ENCODE results near the gene ADAM33.

ADAM33 gene

DNA sequence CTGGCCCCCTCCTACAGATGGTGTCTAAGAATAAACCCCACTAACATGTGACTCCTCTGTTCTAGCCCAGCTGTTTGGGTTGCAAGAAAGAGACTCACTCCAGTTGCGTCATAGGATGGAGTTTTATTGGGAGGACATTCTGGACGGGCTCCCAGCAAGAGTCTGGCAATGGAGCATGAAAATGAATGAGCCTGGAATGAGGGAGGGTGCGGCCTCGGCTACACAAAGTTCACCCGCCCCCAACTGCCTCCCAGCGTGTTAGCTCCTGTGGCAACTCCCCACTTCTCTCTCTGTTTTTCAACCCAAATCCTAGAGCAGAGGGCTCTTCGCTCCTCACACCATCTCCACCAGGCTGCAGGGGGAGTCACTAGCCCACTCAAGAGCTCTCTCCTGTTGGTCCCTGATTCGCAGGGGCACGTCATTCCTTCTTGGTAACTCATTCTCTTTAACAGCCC, 5.1 kb upstream of the ADAM33 start:
- DNase-seq (ENCODE audit: low spot score): no peak

DNA sequence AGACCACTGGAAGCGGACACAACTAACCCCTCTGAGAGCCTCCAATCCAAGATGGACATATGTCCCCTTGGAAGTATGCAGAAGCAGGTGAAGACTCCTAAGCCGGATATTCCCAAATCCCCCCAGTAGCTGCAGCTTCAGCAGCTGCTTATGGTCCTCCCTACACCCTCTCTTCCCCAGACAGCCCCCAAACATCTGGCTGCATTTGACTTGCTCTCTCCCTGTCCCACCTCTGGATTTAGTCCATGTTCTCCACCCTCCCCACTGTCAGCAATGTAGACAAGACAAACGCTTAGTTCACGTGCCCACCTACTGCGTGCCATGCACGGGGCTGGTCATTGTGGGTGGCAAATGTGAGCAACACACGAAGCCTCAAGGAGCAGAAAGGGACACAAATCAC, 4.6 kb upstream of the ADAM33 start:
- no peak for DNase-seq (ENCODE audit: low spot score)

DNA sequence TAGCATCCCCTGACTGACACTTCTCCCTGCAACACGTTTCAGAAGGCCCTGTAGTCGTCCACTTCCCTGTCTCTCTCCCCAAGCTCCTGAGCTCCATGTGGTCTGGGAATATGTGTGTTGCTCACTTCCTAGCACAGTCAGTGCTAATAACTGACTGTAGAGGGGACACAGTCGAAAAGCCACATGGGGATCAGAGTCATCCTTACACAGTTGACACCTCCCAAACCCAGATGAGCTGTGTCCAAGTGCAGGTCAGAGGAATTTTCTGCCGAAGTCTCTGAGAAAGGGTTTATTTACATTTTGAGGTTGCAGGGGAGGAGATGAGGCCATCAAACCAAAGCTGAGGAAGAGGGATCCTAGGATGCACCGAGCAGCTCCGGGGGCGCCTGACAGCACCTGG, 3.5 kb upstream of the ADAM33 start:
- no peak for DNase-seq (ENCODE audit: low spot score)

- DNase-seq (ENCODE audit: low spot score): no peak
Observed at GRCh38 chr20:3681352-3681930, 369 bp downstream of the ADAM33 start.

DNA sequence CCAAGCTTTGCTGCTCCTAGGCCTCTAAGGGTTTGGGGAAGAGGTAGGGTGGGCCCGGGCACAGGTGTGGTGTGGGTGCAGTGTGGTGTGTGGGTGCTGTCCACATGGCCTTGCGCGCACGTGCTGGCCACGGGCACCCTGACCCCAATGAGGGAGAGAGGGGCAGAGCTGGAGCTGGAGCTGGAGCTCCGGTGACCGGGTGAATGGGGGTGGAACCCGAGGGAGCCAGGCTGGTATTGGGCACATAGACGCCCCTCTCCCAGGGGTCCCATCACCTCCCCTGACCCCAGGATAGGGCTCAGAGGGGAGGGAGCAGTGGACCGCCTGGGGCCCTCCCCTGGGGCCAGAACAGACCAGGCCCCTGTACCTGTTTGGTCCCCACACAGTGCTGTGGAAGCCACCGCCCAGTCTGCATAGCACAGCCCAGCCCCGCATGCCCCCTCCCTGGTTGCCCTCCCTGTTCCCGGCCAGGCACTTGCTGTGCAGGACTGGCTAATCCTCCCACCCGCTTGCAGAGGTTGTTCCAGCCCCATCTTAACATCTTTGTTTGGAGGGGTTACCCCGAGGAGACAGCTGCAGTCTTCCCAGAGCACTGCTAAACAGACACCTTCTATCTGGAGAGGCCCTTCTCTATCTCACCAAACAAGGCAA, 984 bp downstream of the ADAM33 start:
- no peak for DNase-seq (ENCODE audit: low spot score)

DNA sequence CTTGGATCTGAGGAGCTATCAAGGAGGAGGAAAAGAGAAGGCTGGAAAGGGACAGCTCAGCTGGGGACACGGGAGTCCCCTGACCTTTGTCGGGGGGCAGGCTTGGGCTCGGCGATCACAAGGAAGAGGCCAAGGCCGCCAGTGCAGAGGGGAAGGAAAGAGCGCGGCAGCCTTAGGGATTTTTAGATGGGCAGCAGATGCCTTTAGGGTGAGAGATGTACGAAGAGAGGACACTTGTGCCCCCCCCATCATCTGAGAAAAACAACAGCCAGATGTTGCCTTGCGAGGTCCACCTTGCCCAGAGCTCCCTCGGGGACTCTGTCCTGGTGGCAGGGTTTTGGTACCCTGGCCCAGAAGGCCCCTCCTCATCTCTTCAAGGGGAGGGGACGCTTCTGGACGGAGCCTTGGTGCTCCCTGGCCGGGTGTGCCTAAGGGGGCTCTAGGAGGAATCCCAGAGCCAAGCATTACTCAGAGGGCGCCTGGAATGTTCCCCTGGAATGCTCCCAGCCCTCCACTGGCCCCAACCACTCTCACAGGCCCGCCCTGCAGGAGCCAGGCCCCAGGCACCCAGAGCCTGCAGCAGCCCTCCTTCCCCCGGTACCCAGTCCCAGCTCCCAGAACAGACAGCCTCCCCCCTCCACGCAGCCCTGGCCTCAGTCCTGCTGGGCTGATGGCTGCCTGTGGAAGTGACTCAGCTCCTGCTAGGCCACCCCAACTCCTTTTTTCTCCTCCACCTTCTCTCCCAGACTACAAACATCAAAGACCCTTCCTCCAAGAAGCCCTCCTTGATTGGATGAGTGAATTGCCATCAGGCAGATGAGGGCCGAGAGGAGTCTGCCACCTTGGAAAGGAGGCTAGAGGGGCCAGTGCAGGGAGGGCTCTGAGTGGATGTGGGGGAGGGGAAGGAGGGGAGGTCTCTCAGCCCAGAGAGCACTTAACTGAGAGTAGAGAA, 1.8 kb downstream of the ADAM33 start:
- DNase-seq (ENCODE audit: low spot score): no peak

GRCh38 chr20:3678856-3679720, 2.7 kb downstream of the ADAM33 start:
- no peak for DNase-seq (ENCODE audit: low spot score)

DNA sequence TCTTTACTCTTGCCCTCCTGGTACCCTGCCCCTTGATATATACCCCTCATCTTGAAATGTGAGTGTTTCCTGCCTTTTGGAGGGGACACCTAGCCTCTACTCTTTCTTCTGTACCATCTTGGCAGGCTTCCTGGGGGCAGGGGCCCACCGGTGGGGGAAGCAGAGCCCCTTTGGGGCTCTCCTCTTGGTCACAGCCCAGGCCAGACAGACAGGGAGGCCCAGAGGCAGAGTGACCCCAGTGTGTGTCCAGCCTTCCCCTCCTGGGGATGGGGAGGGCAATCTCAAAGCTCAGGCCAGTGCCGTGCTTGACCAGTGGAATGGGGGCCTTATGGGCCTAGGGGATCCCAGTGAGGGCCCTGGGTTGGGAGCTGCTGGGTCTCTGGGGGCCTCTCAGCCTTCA, 3.6 kb downstream of the ADAM33 start:
- DNase-seq (ENCODE audit: low spot score): no peak

DNA sequence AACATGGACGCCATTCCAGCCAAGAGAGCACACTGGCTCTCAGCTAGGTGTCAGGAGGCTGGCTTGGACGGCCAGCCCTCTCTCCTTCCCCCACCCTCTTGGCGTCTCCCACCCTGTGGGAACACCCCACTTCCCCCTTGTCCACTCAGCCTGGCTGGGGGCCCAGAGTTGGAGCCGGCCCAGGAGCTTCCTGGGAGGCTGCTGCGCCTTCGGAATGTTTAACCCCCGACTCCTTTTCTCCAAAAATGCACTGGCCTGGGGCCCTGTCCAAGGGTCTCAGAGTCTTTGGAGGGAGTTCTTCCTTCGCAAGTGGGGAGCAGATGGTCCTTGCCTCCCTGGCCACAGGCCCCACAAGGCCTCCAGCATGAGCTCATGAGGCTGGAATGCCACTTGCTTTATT, 4.1 kb downstream of the ADAM33 start:
- no peak for DNase-seq (ENCODE audit: low spot score)

GRCh38 chr20:3674995-3675900, 6.6 kb downstream of the ADAM33 start:
- DNase-seq (ENCODE audit: low spot score): no peak

GRCh38 chr20:3674447-3674846, 7.4 kb downstream of the ADAM33 start:
- no peak for DNase-seq (ENCODE audit: low spot score)

DNA sequence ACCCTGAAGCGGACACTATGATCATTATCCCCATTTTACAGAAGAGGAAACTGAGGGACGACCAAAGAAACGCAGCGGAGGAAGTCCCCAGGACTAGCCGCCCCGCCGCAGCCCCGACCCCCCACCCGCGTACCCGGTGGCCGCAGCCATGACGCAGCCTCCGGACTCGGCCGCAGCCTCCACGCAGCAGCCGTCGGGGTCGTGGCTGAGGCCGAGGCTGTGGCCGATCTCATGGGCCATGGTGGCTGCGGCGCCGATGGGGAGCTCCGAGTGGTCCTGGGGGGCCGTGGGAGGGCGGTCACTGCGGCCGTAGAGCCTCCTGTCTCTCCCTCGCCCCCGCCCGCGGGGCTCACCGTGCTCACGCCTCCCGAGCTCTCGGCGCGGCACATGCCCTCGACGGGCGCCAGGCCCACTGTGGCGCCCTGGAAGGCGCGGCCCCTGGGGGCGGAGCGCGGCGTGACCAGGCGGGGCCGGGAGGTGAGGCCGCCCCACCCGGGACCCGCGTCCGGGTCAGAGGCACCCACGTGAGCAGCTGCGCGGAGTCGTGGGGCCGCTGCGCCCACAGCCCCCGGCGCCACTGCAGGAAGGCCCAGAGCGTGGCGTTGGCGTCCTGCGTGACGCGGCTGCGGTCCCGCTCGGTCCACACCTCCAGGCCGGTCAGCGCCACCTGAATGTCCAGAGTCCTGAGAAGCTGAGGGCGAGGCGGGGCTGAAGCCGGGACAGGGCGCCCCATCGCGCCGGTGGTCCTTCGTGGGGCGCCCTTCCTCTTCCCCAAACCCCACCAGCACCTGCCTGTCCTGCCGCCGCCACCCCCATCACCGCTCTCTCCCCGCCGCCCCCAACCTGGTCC, 8.4 kb downstream of the ADAM33 start:
- no peak for DNase-seq (ENCODE audit: low spot score)

DNA sequence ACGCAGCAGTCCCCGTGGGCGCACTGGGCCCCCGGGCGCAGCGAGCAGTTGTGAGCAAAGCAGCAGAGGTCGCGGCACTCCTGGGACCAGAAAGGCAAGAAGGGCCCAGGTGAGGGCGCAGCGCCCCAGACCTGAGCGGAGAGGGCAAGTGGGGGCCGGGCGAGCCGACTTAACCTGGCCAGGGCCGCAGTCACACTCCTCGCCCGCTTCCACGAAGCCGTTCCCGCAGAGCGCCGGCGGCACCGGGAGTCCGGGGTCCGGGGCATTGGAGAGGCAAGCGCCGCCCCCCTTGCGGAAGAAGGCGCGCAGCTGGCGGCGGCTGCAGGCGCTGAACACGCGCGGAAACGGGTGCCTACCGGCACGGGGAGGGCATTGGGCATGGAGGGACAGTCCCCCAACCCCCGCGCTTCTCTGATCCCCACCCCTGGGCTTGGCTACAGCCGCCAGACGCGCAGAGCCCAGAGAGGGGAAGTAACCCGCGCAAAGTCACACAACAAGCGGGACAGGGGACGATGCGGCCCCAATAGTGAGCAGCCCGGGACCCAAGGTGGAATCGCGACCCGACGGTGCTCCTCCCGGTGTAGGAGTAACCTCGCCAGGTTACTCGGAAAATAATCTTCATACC, 9.2 kb downstream of the ADAM33 start:
- DNase-seq (ENCODE audit: low spot score): no peak

DNA sequence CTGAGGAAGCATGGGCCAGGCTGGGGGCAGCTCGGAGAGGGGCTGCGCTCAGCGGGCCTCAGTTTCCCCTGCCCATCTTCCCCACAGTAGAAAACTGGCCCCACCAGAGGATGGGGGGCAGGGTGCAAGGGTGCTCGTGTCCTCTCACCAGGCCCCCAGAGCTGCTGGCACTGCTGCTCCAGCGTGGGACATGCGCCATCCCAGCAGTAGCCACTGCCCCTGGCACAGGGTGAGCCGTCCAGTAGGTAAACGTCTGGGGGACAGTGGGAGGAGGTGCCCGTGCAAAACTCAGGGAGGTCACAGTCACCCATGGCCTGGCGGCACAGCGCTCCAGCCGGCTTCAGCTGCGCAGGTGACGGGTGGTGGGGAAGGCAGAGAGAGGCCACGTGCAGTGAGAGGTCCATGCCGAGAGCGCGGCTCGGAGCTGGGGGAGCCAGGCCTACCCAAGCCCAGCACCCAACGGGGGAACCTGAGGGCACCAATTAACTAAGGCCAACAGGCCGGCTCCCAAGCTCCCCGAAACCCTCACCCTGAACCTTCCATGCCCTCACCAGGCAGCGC, 9.7 kb downstream of the ADAM33 start:
- no peak for DNase-seq (ENCODE audit: low spot score)

DNA sequence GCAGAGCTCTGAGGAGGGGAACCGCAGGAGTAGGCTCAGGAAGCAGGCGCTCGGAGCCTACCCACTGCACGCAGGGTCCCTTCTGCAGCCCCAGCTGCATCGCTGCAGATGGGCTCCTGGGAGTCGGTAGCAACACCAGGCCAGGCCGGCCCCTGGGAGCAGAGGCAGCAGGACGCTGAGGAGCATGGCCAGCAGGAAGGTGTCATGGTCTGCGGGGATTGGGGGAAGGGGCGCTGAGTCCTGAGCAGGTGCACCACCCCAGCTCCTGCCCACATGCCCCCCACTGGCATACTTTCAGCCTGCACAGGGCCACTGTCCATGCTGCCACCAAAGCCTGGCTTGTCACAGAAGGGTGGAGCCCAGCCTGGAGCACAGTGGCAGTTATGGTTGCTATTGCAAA, 10.9 kb downstream of the ADAM33 start:
- no peak for DNase-seq (ENCODE audit: low spot score)

DNA sequence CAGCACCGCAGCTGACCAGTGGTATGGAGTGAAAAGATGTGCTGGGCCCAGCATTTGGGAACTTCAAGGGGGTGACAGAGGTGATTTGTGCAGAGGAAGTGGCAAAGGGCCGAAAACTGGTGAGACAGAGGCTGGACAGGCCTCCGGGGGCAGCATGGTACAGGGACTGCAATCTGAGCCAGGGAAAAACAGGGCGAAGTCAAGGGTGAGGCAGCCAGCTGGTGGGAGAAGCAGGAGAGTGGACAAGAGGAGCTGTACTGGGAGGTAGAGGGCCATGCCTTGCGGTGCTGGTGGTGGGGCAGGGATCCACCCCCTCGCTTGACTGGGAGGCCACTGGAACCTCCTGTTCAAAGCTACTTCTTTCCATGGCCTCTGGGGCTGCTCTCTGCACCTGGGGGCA, 11.3 kb downstream of the ADAM33 start:
- DNase-seq (ENCODE audit: low spot score): peak; percentile 51

DNA sequence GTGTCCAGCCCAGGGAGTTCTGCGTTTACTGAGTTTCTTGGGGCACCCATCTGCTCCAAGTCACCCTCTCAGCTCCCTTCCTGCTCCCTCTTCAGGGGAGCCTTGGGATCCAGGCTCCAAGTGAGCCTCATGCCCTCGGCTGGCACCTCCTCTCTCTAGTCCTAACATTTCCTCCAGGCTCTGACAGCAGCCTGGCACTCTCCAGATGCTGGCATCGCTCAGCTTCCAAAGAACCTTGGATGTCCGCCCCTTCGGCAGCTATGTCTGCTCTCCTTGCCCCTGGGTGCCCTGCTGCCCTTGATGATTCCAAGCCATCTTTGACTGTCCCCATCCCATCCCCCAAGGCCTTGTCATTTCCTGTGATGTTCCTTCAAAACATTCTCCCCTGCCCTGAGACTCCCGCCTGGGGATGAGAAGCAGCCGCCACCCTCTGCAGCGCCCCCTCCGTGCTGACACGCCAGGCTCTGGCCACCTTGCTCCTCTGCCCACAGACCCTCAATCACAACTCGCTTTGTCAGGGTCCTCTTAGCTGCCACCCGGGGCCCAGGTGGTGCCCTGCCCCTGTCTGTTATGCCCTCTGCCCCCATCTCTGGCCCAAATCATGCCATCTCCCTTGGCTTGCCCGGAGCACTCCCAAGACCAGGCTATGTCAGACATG, 12.0 kb downstream of the ADAM33 start:
- DNase-seq (ENCODE audit: low spot score): no peak

- DNase-seq (ENCODE audit: low spot score): no peak
Observed at GRCh38 chr20:3667434-3668037, 14.3 kb downstream of the ADAM33 start.
